K562 (cell line): ENCODE measurements around the gene VEGFC. TPM values are rescaled to one million over a fixed set of nuclear protein-coding genes. Genes with fewer than 3 reads are reported as not detected.

Experiments used
- ATAC-seq: fragments of 200-7000 bp; cut with Tn5 transposase; 3 replicates; pipeline ENCODE4 v1.9.1; 2020; ENCODE audit warnings: moderate library complexity
- BruUV-seq: library from RNA; stranded (reverse); fragments of 400-500 nt; replicated peaks from 2 replicates; lab custom pipeline; 2021; lab: Mats Ljungman, UMichigan
- CTCF ChIA-PET: fragments of 300-600 bp; formaldehyde crosslinking; extraction: SDS; loops from one replicate; lab custom pipeline; 2021; ENCODE audit warnings: low intra/inter-chr PET ratio; lab: Yijun Ruan, JAX
- POLR2A ChIA-PET: fragments of 300-600, 350-650 bp; sonication (Branson Sonifier 250); formaldehyde crosslinking; extraction: SDS; loops from one replicate; lab custom pipeline; 2021; ENCODE audit warnings: antibody characterized with exemption, inconsistent platforms; lab: Yijun Ruan, JAX
- DNase-seq, 4 experiments: peaks; one replicate each; pipeline versions ENCODE4 v3.0.0 to v3.0.0-alpha.2; 2011 to 2018; ENCODE audit warnings: low spot score in 3 of 4, mixed read lengths in 3 of 4; ENCODE audit errors: extremely low read depth in 1 of 4
- FAIRE-seq: peaks from 2 replicates; lab custom pipeline; 2011; peaks lifted over from hg19 to GRCh38; lab: Jason Lieb, UNC
- H2AFZ ChIP-seq: 2 replicates; pipeline ENCODE4 v1.6.0; 2011; ENCODE audit warnings: low read depth, low read length, control low read depth, inconsistent platforms
- H3K27ac ChIP-seq: fragments of 200-600 bp; 3 replicates; pipeline ENCODE4 v1.8.0; 2011; ENCODE audit warnings: low read depth, mild to moderate bottlenecking, control low read depth, inconsistent platforms, low read length, moderate library complexity, mixed read lengths; ENCODE audit errors: extremely low read depth
- H3K27me3 ChIP-seq, 2 experiments: fragments of 300-600 bp in 1 of 2; 2 replicates in 1 of 2; 3 replicates in 1 of 2; pipeline versions ENCODE4 v1.6.0 to v1.8.0; 2011; ENCODE audit warnings: inconsistent platforms in 2 of 2, low read length in 2 of 2, mild to moderate bottlenecking in 1 of 2, mixed read lengths in 1 of 2, moderate library complexity in 1 of 2; ENCODE audit not compliant: control insufficient read depth in 2 of 2, insufficient read depth in 2 of 2
- H3K36me3 ChIP-seq: fragments of 300-600 bp; 3 replicates; pipeline ENCODE4 v1.8.0; 2011; ENCODE audit warnings: mild to moderate bottlenecking, low read length, inconsistent platforms; ENCODE audit not compliant: control insufficient read depth, insufficient read depth
- H3K4me1 ChIP-seq, 2 experiments: fragments of 200-600 bp in 1 of 2; replicated peaks in 1 of 2; 2 replicates in 1 of 2; 3 replicates in 1 of 2; pipeline versions ENCODE4 v1.5.1 to v1.8.0; 2011; ENCODE audit warnings: inconsistent platforms in 2 of 2, low read length in 2 of 2, mild to moderate bottlenecking in 1 of 2, mixed read lengths in 1 of 2, moderate library complexity in 1 of 2; ENCODE audit not compliant: control insufficient read depth in 2 of 2, insufficient read depth in 2 of 2
- H3K4me2 ChIP-seq: 2 replicates; pipeline ENCODE4 v1.6.1; 2011; ENCODE audit warnings: low read length, control low read depth, inconsistent platforms, mixed read lengths; ENCODE audit not compliant: insufficient read depth
- H3K4me3 ChIP-seq: fragments of 200-600 bp; sonication (generic), shearing (Covaris generic); 2 replicates; pipeline ENCODE4 v1.5.1; 2016; ENCODE audit warnings: control low read depth, inconsistent platforms
- H3K79me2 ChIP-seq: fragments of 200-600 bp; 3 replicates; pipeline ENCODE4 v1.8.0; 2011; ENCODE audit warnings: low read length, inconsistent platforms; ENCODE audit not compliant: control insufficient read depth, insufficient read depth
- H3K9ac ChIP-seq, 2 experiments: 2 replicates each; pipeline versions ENCODE4 v1.6.0 to v1.6.1; 2011; ENCODE audit warnings: low read depth in 2 of 2, low read length in 2 of 2, control low read depth in 1 of 2, inconsistent platforms in 1 of 2, mild to moderate bottlenecking in 1 of 2, mixed read lengths in 1 of 2; ENCODE audit not compliant: insufficient read depth in 1 of 2
- H3K9me1 ChIP-seq: one replicate; pipeline ENCODE4 v1.6.0; 2011; ENCODE audit warnings: inconsistent platforms, mild to moderate bottlenecking, low read length, moderate library complexity; ENCODE audit not compliant: control insufficient read depth, insufficient read depth
- H3K9me3 ChIP-seq: replicated peaks from 2 replicates; pipeline ENCODE4 v1.5.1; 2011; ENCODE audit warnings: low read depth, low read length, inconsistent platforms; ENCODE audit not compliant: control insufficient read depth, insufficient read depth
- H4K20me1 ChIP-seq: replicated peaks from 2 replicates; pipeline ENCODE4 v1.6.1; 2011; ENCODE audit warnings: low read length, inconsistent platforms, mixed read lengths; ENCODE audit not compliant: control insufficient read depth, insufficient read depth
- DDX20 ChIP-seq: fragments of 450-650 bp; IDR thresholded peaks from 2 replicates; pipeline ENCODE4 v1.6.1; 2016; ENCODE audit warnings: missing genetic modification characterization, low read depth, mild to moderate bottlenecking, missing compliant biosample characterization, moderate library complexity
- FOXM1 ChIP-seq, 2 experiments: fragments of 450-650 bp in 1 of 2; sonication (generic) in 1 of 2; formaldehyde crosslinking in 1 of 2; IDR thresholded peaks; 2 replicates each; pipeline versions ENCODE4 v1.6.1 to v1.9.0; 2017 to 2022; ENCODE audit warnings: low read depth in 2 of 2, mild to moderate bottlenecking in 2 of 2, missing genetic modification reagents in 1 of 2, moderate library complexity in 1 of 2
- HNRNPH1 ChIP-seq: fragments of 200-400 bp; formaldehyde crosslinking; optimal IDR thresholded peaks from 2 replicates; pipeline ENCODE3; 2017; ENCODE audit warnings: low read depth, mild to moderate bottlenecking, low read length, moderate library complexity
- HOXB6 ChIP-seq: fragments of 250-450 bp; sonication (Bioruptor Pico); IDR thresholded peaks from 2 replicates; pipeline ENCODE4 v1.5.1; 2022; ENCODE audit warnings: mild to moderate bottlenecking, borderline replicate concordance
- KDM4B ChIP-seq, 2 experiments: fragments of 450-650 bp in 1 of 2; sonication (generic) in 1 of 2; IDR thresholded peaks; 2 replicates each; pipeline ENCODE4 v1.6.1; 2016 to 2017; ENCODE audit warnings: borderline replicate concordance in 2 of 2, antibody characterized with exemption in 1 of 2, low read depth in 1 of 2, mild to moderate bottlenecking in 1 of 2
- MTA1 ChIP-seq: fragments of 450-650 bp; IDR thresholded peaks from 2 replicates; pipeline ENCODE4 v1.6.1; 2017; ENCODE audit warnings: borderline replicate concordance
- NFE2L1 ChIP-seq: fragments of 450-650 bp; IDR thresholded peaks from 2 replicates; pipeline ENCODE4 v1.6.1; 2016; ENCODE audit warnings: missing genetic modification characterization, low read depth, mild to moderate bottlenecking, missing compliant biosample characterization, moderate library complexity, borderline replicate concordance
- RAD21 ChIP-seq, 2 experiments: fragments of 250-450 bp in 1 of 2; fragments of 450-650 bp in 1 of 2; sonication (Bioruptor Pico) in 1 of 2; formaldehyde crosslinking in 1 of 2; IDR thresholded peaks in 1 of 2; conservative IDR thresholded peaks in 1 of 2; 2 replicates each; pipeline versions ENCODE4 v1.4.0 to v1.8.0; 2020 to 2022; ENCODE audit warnings: mild to moderate bottlenecking in 2 of 2, moderate library complexity in 1 of 2
- RNF2 ChIP-seq: sonication (generic); IDR thresholded peaks from 2 replicates; pipeline ENCODE4 v1.6.1; 2016
- WGBS: fragments of 100-300 bp; shearing (Covaris generic); methylation state at CpG from one replicate; pipeline ENCODE4 v1.1.6; 2016; ENCODE audit warnings: low coverage, mixed read lengths; ENCODE audit not compliant: insufficient coverage; ENCODE audit errors: missing lambda C conversion rate; 5-methylcytosine and 5-hydroxymethylcytosine counted together
- in situ Hi-C: fragments of 300-500 bp; cut with MboI; formaldehyde crosslinking; loops from 4 replicates; pipeline ENCODE4 v1.15.0; 2018; ENCODE audit warnings: inconsistent platforms, mixed read lengths
- intact Hi-C: fragments of 100-400 bp; cut with micrococcal nuclease; formaldehyde crosslinking; loops from 2 replicates; pipeline ENCODE4 v1.14.2; 2022
- polyA plus RNA-seq, 8 experiments: library from polyadenylated mRNA; depleted of rRNA in 4 of 8; stranded (reverse) in 5 of 8; unstranded in 3 of 8; fragments of >200 nt; fragmentation: Nextera tagmentation in 2 of 8; fragmentation: Illumina TruSeq in 1 of 8; extraction: Ambion mirVana in 2 of 8; extraction: Trizol in 1 of 8; gene quantifications; 2 replicates each; pipeline versions ENCODE4 v1.2.1 to v1.2.3, GENCODE V29; 2011 to 2014; ENCODE audit warnings: inconsistent platforms in 1 of 8, missing spikeins in 1 of 8
- total RNA-seq, 7 experiments: library from RNA; depleted of rRNA in 6 of 7; stranded (reverse); fragments of >200 nt in 6 of 7; fragmentation: Illumina TruSeq in 2 of 7; extraction: Trizol in 2 of 7; gene quantifications; 2 replicates each; pipeline versions ENCODE4 v1.2.1 to v1.2.3, GENCODE V29; 2011 to 2021; ENCODE audit warnings: low replicate concordance in 1 of 7

Gene VEGFC
- total and polyA plus RNA-seq, 9 of the 15 experiments (the other 6 are each of a cell fraction or from before 2014, with no cell fraction given): not detected

DNA sequence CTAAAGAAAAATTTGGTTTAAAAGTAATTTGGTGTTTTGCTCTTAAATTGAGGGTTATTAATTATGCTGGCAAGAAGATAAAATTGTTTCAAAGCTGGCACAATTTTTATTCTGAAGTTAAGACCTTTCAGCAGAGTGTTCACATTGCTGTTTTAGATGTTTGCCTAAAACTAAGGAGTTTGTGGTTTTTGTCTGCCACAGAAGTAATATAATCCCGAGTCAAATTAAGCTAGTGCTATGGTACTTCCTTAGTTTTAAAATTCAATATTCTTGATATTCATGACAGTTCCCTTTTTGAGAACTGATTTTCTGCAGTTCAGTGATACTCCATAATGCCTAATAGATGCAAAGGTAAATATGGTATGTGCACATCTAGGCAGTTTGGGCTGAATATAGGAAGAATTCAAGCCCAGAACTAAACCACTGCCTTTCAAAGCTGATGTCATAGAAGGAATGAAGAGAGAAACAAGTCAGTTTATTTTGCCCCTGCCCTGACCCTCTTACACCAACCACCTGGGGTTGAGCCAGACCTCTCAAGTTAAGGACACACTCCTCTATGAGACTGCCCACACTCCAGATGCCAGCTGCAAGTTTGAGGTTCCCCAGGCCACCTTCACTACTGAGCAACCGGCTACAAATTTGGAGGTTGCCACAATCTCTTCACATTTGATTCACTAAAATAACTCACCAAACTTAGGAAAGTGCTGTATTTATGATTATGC, 32.1 kb upstream of the VEGFC start:
- Histone ChIP-seq H4K20me1 (no peaks in the 10 kb centered on the region), H3K27me3 (no peaks in the 10 kb centered on the region), H2AFZ (no peak overlapping the region)
- ATAC-seq: no peak
- TF ChIP-seq DDX20 (tag): no peak
- no peak for TF ChIP-seq FOXM1 (IDR thresholded peaks at IDR 0.05; ENCODE audit: low read depth)
- TF ChIP-seq FOXM1 (CRISPR knock-in tag; IDR thresholded peaks at IDR 0.05; ENCODE audit: low read depth): no peak
- no peak for TF ChIP-seq RAD21 (CRISPR knock-in tag; conservative IDR thresholded peaks at IDR 0.05 in 1 of 2, IDR thresholded peaks at IDR 0.05 in 1 of 2)
- TF ChIP-seq KDM4B (IDR thresholded peaks at IDR 0.05; ENCODE audit: borderline replicate concordance in 2 of 2, low read depth in 1 of 2): no peak
- TF ChIP-seq RNF2: no peak
- no peak for TF ChIP-seq MTA1
- no peak for TF ChIP-seq HOXB6 (CRISPR knock-in tag)
- no peak for TF ChIP-seq HNRNPH1
- no peak for TF ChIP-seq NFE2L1 (tag)
- TF ChIP-seq, all 486 proteins: peak for 0
- Histone ChIP-seq H3K79me2 (no peaks in the 10 kb centered on the region), H3K27ac (no peak overlapping the region), H3K4me1 (no peaks in the 10 kb centered on the region), H3K4me3 (no peak overlapping the region), H3K9me3 (no peaks in the 10 kb centered on the region; the same call in 1 of the 2 replicates), H3K9ac (no peak overlapping the region), H3K36me3 (no peaks in the 10 kb centered on the region), H3K9me1 (no peaks in the 10 kb centered on the region), H3K4me2 (no peak overlapping the region)
- no TSS peak for BruUV-seq
- intact Hi-C loops (no loop called here), in situ Hi-C loops (no loop called here)
- CTCF ChIA-PET: no interaction called here
- FAIRE-seq (no peak), DNase-seq (no peak)
- POLR2A ChIA-PET: interaction anchor here (0.7 kb wide), 1 partner anchor 179 kb away, joined by 3 read pairs; no protein-coding TSS in a partner anchor
- 3% methylated on average over 2 of the region's 2 CpGs for WGBS
